A549 treated with dexamethasone at 1 μM for 4 hours (cell line): ENCODE results near the gene OR4P4. TPM values are rescaled to one million over a fixed set of nuclear protein-coding genes. Genes with fewer than 3 reads are reported as not detected.

Experiments
- total RNA-seq: library from RNA; stranded (reverse); fragments of 200-300 nt; extraction: Qiagen RNA extraction; gene quantifications from 5 replicates; pipeline ENCODE4 v1.2.3, GENCODE V29; 2022

OR4P4 gene
- not detected in 5 replicates for total RNA-seq

GRCh38 chr11:55634813-55635212, at the start of gene OR4P4:
TSS of gene OR4P4 (plus strand) at chr11:55635113.

GRCh38 chr11:55607545-55607944, 27.4 kb upstream of the OR4P4 start, which contains the start of gene OR4C11:
TSS of gene OR4C11 (minus strand) at chr11:55607645. CDS start at chr11:55604373, 3,272 bp downstream.

DNA sequence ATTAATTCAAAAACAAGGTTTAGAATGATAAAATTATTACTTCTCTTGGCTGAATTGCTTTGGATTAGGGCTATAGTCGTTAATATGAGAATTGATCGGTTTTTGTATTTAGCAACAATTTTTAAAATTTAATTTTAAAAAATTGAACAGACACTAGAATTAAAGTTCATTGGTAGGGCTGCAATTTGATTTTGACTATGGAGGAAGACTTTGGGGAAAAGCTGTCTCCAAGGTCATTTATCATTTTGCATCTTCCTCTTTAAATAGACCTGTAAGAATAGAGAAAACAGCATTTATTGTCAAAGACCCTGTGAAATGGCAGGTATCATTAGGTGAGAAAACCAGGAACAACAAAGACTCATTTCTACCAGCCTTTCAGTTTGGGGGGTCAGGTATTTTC, 13.1 kb downstream of the OR4P4 start, which contains the start of gene OR4S2:
OR4S2 (plus strand) TSS at position 301 of the 400 bp plus-strand sequence. CDS start 2,577 bp downstream, outside the sequence.

GRCh38 chr11:55661901-55662300, 27.0 kb downstream of the OR4P4 start, which contains the start of gene OR4C6:
TSS of gene OR4C6 (plus strand) at chr11:55662201. CDS start at chr11:55665167, 2,966 bp downstream.

Other genes with a start within 250 kb of the OR4P4 start
- not detected in 5 replicates for gene OR4C15, start 80.6 kb upstream of the OR4P4 start, total RNA-seq
- gene OR4C16, start 63.0 kb upstream of the OR4P4 start, total RNA-seq = not detected in 5 replicates
- not detected in 5 replicates for gene OR4C11, start 27.5 kb upstream of the OR4P4 start, total RNA-seq
- gene OR4S2, start 13.2 kb downstream of the OR4P4 start, total RNA-seq = not detected in 5 replicates
- gene OR4C6, start 27.1 kb downstream of the OR4P4 start, total RNA-seq = not detected in 5 replicates
- gene OR5D13, start 138.3 kb downstream of the OR4P4 start, total RNA-seq = not detected in 5 replicates
- not detected in 5 replicates for gene OR5D14, start 160.4 kb downstream of the OR4P4 start, total RNA-seq
- gene OR5L1, start 176.3 kb downstream of the OR4P4 start, total RNA-seq = not detected in 5 replicates
- not detected in 5 replicates for gene OR5D18, start 184.5 kb downstream of the OR4P4 start, total RNA-seq
- gene OR5L2, start 192.1 kb downstream of the OR4P4 start, total RNA-seq = not detected in 5 replicates
- not detected in 5 replicates for gene OR5D16, start 203.6 kb downstream of the OR4P4 start, total RNA-seq
- gene TRIM51, start 248.2 kb downstream of the OR4P4 start, total RNA-seq = not detected in 5 replicates